Measurements from ENCODE around the gene CNTNAP1. TPM values are rescaled to one million over a fixed set of nuclear protein-coding genes. Genes with fewer than 3 reads are reported as not detected.

Gene CNTNAP1
- total and polyA plus RNA-seq, 5 donors from 2014 or later: 0.94 to 54.9 (median 1.7) TPM

- Mint-ChIP-seq H3K4me1 (peaks cover 11 to 21% (median 15%) of the 10 kb centered on the region in 4 donors), H3K4me3 (peak overlapping the region in 2 of 4 donors; percentile 65 to 76)
Measured at GRCh38 chr17:42748202-42748907, 66.0 kb downstream of the CNTNAP1 start.

DNA sequence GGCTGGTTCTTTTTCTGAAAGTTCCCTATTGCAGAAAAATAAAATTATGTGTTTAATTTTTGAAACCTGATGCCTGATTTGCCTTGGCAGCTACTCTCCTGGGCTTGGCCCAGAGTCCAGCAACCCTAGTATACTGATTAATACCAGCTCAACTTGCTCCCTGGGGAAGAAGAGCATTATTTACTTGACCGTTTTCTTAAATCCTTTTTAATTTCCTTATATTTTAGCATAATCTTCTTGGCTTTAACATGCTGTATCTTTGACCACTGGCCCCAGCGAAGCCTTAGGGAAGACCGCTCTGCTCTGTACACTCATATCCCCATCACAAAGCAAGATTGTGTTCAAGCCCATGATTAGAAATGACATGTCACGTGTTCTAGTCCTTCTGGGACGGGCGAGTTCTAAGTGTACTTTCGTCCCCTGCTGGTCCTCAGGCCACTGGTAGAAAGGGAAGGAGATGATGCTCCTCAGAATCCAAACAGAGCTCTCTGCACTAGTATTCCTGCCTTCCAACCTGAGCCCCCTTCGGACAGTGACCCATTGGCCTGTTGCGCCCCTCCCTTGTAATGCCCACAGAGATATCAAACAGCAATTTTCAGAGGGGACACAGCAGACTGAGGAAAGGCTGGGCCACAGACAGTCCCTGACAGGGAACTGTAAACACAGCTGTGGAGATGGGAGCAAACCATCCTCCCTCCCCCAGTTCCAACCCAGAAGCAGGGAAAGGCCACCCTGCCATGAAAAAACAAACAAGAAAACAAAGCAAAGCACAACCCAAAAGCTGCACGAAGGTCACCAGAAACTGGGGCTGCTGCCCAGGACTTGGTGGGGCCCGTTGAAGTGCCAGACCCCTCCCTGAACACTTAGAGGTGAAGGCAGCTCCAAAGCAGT lies 66.8 kb downstream of the CNTNAP1 start:
- Mint-ChIP-seq H3K36me3 (no peaks in the 10 kb centered on the region), H3K9me3 (no peaks in the 10 kb centered on the region), H3K27me3 (peaks cover 45% of the 10 kb centered on the region), H3K27ac (no peak overlapping the region), H3K4me1 (peaks cover 6 to 13% (median 9%) of the 10 kb centered on the region in 4 donors), H3K4me3 (peak overlapping the region in 1 of 4 donors; percentile 12)
- Histone ChIP-seq H3K4me1 (ENCODE audit: control insufficient read depth, insufficient read depth, low read length, poor library complexity, severe bottlenecking) (peaks cover 8% of the 10 kb centered on the region), H3K36me3 (ENCODE audit: control insufficient read depth, insufficient read depth, low read length) (no peaks in the 10 kb centered on the region), H3K4me3 (ENCODE audit: low read depth, low read length) (no peak overlapping the region), H3K9me3 (ENCODE audit: control insufficient read depth in 2 of 2, low read length in 2 of 2) (no peaks in the 10 kb centered on the region), H3K27ac (ENCODE audit: insufficient read depth, low read length, poor library complexity, severe bottlenecking) (no peak overlapping the region), H3K27me3 (ENCODE audit: control insufficient read depth, insufficient read depth, low read length) (peaks cover 6% of the 10 kb centered on the region)
- DNase-seq: no peak
- no peak for ATAC-seq (ENCODE audit: low read depth in 2 of 2)

More at GRCh38 chr17:42748202-42748907, 66.0 kb downstream of the CNTNAP1 start:
- Histone ChIP-seq H3K4me3 (ENCODE audit: low read depth, low read length) (no peak overlapping the region), H3K27ac (ENCODE audit: insufficient read depth, low read length, poor library complexity, severe bottlenecking) (no peak overlapping the region), H3K4me1 (ENCODE audit: control insufficient read depth, insufficient read depth, low read length, poor library complexity, severe bottlenecking) (peaks cover 16% of the 10 kb centered on the region), H3K27me3 (ENCODE audit: control insufficient read depth, insufficient read depth, low read length) (peaks cover 6% of the 10 kb centered on the region), H3K36me3 (ENCODE audit: control insufficient read depth, insufficient read depth, low read length) (no peaks in the 10 kb centered on the region), H3K9me3 (ENCODE audit: control insufficient read depth in 2 of 2, low read length in 2 of 2) (no peaks in the 10 kb centered on the region)
- Mint-ChIP-seq H3K27ac (no peak overlapping the region), H3K27me3 (peaks cover 41% of the 10 kb centered on the region), H3K9me3 (no peaks in the 10 kb centered on the region), H3K36me3 (no peaks in the 10 kb centered on the region)
- no peak for DNase-seq
- no peak for ATAC-seq (ENCODE audit: low read depth in 2 of 2)

Other genes starting within 250 kb of the CNTNAP1 start
- 28.1 TPM for gene ATP6V0A1, start 223.7 kb upstream of the CNTNAP1 start, total RNA-seq
- gene ATP6V0A1, start 223.7 kb upstream of the CNTNAP1 start, polyA plus RNA-seq: 10 to 100 TPM; 13.8 to 16.4 (median 15.2) TPM
- 11.8 TPM for gene NAGLU, start 146.3 kb upstream of the CNTNAP1 start, total RNA-seq
- gene NAGLU, start 146.3 kb upstream of the CNTNAP1 start, polyA plus RNA-seq: 10 to 100 TPM in 3 of 4 donors, 1 to 10 TPM in 1; 9.2 to 17.2 (median 12.0) TPM
- 0.91 TPM for gene HSD17B1, start 129.6 kb upstream of the CNTNAP1 start, total RNA-seq
- under 1 TPM; 0.30 to 0.64 (median 0.61) TPM for gene HSD17B1, start 129.6 kb upstream of the CNTNAP1 start, polyA plus RNA-seq
- 45.0 TPM for gene COASY, start 120.4 kb upstream of the CNTNAP1 start, total RNA-seq
- 10 to 100 TPM; 41.6 to 56.1 (median 51.8) TPM for gene COASY, start 120.4 kb upstream of the CNTNAP1 start, polyA plus RNA-seq
- gene MLX, start 115.4 kb upstream of the CNTNAP1 start, total RNA-seq: 40.8 TPM
- gene MLX, start 115.4 kb upstream of the CNTNAP1 start, polyA plus RNA-seq: 10 to 100 TPM; 44.0 to 55.4 (median 49.5) TPM
- gene PSMC3IP, start 104.8 kb upstream of the CNTNAP1 start, total RNA-seq: 2.5 TPM
- gene PSMC3IP, start 104.8 kb upstream of the CNTNAP1 start, polyA plus RNA-seq: under 1 TPM in 3 of 4 donors, not detected in 1; 0.25 to 0.71 (median 0.39) TPM
- gene RETREG3, start 73.2 kb upstream of the CNTNAP1 start, total RNA-seq: 116 TPM
- gene RETREG3, start 73.2 kb upstream of the CNTNAP1 start, polyA plus RNA-seq: 100 to 1,000 TPM; 201 to 243 (median 218) TPM
- gene TUBG1, start 72.8 kb upstream of the CNTNAP1 start, total RNA-seq: 8.2 TPM
- 10 to 100 TPM in 2 of 4 donors, 1 to 10 TPM in 2; 7.2 to 13.5 (median 10.1) TPM for gene TUBG1, start 72.8 kb upstream of the CNTNAP1 start, polyA plus RNA-seq
- gene TUBG2, start 23.2 kb upstream of the CNTNAP1 start, total RNA-seq: 13.7 TPM
- 1 to 10 TPM; 2.8 to 4.0 (median 3.8) TPM for gene TUBG2, start 23.2 kb upstream of the CNTNAP1 start, polyA plus RNA-seq
- gene PLEKHH3, start 5.5 kb upstream of the CNTNAP1 start, total RNA-seq: 4.8 TPM
- 1 to 10 TPM in 1 of 4 donors, under 1 TPM in 3; 0.38 to 1.1 (median 0.66) TPM for gene PLEKHH3, start 5.5 kb upstream of the CNTNAP1 start, polyA plus RNA-seq
- gene CCR10, start 688 bp upstream of the CNTNAP1 start, total RNA-seq: 20.6 TPM
- gene CCR10, start 688 bp upstream of the CNTNAP1 start, polyA plus RNA-seq: 100 to 1,000 TPM in 1 of 4 donors, 10 to 100 TPM in 3; 45.2 to 133 (median 63.9) TPM
- 123 TPM for gene EZH1, start 62.5 kb downstream of the CNTNAP1 start, total RNA-seq
- 10 to 100 TPM; 38.7 to 57.9 (median 49.5) TPM for gene EZH1, start 62.5 kb downstream of the CNTNAP1 start, polyA plus RNA-seq
- not detected for gene RAMP2, start 78.7 kb downstream of the CNTNAP1 start, total RNA-seq
- not detected for gene RAMP2, start 78.7 kb downstream of the CNTNAP1 start, polyA plus RNA-seq
- gene VPS25, start 90.9 kb downstream of the CNTNAP1 start, total RNA-seq: 29.4 TPM
- gene VPS25, start 90.9 kb downstream of the CNTNAP1 start, polyA plus RNA-seq: 10 to 100 TPM; 62.8 to 73.3 (median 71.4) TPM
- gene WNK4, start 98.1 kb downstream of the CNTNAP1 start, total RNA-seq: not detected
- gene WNK4, start 98.1 kb downstream of the CNTNAP1 start, polyA plus RNA-seq: under 1 TPM in 1 of 4 donors, not detected in 3; 0.09 TPM
- gene COA3, start 116.2 kb downstream of the CNTNAP1 start, total RNA-seq: 12.8 TPM
- 100 to 1,000 TPM; 147 to 162 (median 156) TPM for gene COA3, start 116.2 kb downstream of the CNTNAP1 start, polyA plus RNA-seq
- not detected for gene CNTD1, start 116.3 kb downstream of the CNTNAP1 start, total RNA-seq
- gene CNTD1, start 116.3 kb downstream of the CNTNAP1 start, polyA plus RNA-seq: under 1 TPM; 0.15 to 0.42 (median 0.28) TPM
- gene BECN1, start 141.8 kb downstream of the CNTNAP1 start, total RNA-seq: 153 TPM
- 100 to 1,000 TPM; 138 to 180 (median 160) TPM for gene BECN1, start 141.8 kb downstream of the CNTNAP1 start, polyA plus RNA-seq
- 66.7 TPM for gene PSME3, start 150.9 kb downstream of the CNTNAP1 start, total RNA-seq
- 100 to 1,000 TPM; 114 to 129 (median 127) TPM for gene PSME3, start 150.9 kb downstream of the CNTNAP1 start, polyA plus RNA-seq
- 2.3 TPM for gene AOC2, start 162.0 kb downstream of the CNTNAP1 start, total RNA-seq
- gene AOC2, start 162.0 kb downstream of the CNTNAP1 start, polyA plus RNA-seq: under 1 TPM in 1 of 4 donors, not detected in 3; 0.17 TPM
- gene AOC3, start 168.7 kb downstream of the CNTNAP1 start, total RNA-seq: 0.49 TPM
- not detected for gene AOC3, start 168.7 kb downstream of the CNTNAP1 start, polyA plus RNA-seq
- gene G6PC1, start 218.3 kb downstream of the CNTNAP1 start, total RNA-seq: not detected
- not detected for gene G6PC1, start 218.3 kb downstream of the CNTNAP1 start, polyA plus RNA-seq

All from CD4-positive, CD25-positive, alpha-beta regulatory T cell (primary cell).